Ishikawa (cell line): ENCODE results near the gene GRAMD1A.

Experiments used
- TEAD4 ChIP-seq: IDR thresholded peaks from 2 replicates; pipeline ENCODE4 v1.6.1; 2012
- USF1 ChIP-seq: IDR thresholded peaks from 2 replicates; pipeline ENCODE4 v1.6.1; 2012
- TF ChIP-seq, protein P1 (sequence below): IDR thresholded peaks from 2 replicates; pipeline ENCODE4 v1.6.1; 2012; ENCODE audit warnings: low read depth, mild to moderate bottlenecking

DNA sequence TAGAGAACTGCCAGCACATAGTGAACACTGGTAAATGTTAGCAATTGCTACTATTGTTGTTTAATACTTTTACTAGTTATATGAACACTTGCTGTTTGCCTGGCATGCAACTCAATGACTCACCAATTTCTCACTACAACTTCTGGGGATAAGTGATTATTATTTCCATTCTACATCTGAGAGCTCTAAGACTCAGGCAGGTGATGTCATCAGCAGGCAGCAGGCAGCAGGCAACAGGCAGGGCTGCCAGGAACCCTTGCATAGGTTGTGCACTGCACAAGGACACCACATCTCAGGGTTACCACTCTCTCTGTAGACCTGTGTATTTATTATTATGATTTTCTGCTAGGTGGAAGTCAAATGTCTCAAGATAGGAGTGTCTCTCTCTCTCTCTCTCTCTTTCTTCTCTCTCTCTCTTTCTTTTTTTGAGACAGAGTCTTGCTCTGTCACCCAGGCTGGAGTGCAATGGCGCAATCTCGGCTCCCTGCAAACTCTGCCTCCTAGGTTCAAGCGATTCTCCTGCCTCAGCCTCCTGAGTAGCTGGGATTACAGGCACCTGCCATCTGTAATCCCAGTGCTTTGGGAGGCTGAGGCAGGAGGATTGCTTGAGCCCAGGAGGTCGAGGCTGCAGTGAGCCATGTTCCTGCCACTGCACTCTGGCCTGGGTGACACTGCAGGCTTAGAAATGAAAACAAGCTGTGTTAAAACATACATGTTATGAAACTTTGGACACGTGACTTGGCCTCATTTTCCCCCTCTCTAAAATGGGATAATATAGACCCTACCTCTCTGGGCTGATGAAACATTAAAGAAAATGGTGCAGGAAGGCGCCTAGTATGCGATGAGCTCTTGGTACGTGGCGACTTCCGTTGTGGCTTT lies 64.1 kb downstream of the GRAMD1A start:
- TF ChIP-seq USF1 (no peak), TEAD4 (no peak)
- TF ChIP-seq, protein P1, sequence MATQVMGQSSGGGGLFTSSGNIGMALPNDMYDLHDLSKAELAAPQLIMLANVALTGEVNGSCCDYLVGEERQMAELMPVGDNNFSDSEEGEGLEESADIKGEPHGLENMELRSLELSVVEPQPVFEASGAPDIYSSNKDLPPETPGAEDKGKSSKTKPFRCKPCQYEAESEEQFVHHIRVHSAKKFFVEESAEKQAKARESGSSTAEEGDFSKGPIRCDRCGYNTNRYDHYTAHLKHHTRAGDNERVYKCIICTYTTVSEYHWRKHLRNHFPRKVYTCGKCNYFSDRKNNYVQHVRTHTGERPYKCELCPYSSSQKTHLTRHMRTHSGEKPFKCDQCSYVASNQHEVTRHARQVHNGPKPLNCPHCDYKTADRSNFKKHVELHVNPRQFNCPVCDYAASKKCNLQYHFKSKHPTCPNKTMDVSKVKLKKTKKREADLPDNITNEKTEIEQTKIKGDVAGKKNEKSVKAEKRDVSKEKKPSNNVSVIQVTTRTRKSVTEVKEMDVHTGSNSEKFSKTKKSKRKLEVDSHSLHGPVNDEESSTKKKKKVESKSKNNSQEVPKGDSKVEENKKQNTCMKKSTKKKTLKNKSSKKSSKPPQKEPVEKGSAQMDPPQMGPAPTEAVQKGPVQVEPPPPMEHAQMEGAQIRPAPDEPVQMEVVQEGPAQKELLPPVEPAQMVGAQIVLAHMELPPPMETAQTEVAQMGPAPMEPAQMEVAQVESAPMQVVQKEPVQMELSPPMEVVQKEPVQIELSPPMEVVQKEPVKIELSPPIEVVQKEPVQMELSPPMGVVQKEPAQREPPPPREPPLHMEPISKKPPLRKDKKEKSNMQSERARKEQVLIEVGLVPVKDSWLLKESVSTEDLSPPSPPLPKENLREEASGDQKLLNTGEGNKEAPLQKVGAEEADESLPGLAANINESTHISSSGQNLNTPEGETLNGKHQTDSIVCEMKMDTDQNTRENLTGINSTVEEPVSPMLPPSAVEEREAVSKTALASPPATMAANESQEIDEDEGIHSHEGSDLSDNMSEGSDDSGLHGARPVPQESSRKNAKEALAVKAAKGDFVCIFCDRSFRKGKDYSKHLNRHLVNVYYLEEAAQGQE: no peak
